Ishikawa (cell line): Measurements from ENCODE around the gene RILP.

Source experiments
- CEBPB ChIP-seq: IDR thresholded peaks from 2 replicates; pipeline ENCODE4 v1.6.1; 2012
- CREB1 ChIP-seq: IDR thresholded peaks from 2 replicates; pipeline ENCODE4 v1.6.1; 2012; ENCODE audit warnings: low read depth
- EGR1 ChIP-seq: IDR thresholded peaks from 2 replicates; pipeline ENCODE4 v1.6.1; 2012
- EP300 ChIP-seq: IDR thresholded peaks from 2 replicates; pipeline ENCODE4 v1.6.1; 2012; ENCODE audit warnings: borderline replicate concordance
- FOXM1 ChIP-seq: IDR thresholded peaks from 2 replicates; pipeline ENCODE4 v1.6.1; 2012; ENCODE audit warnings: low read depth, borderline replicate concordance
- MAX ChIP-seq: IDR thresholded peaks from 2 replicates; pipeline ENCODE4 v1.6.1; 2012
- NFIC ChIP-seq: IDR thresholded peaks from 2 replicates; pipeline ENCODE4 v1.6.1; 2012
- RAD21 ChIP-seq: IDR thresholded peaks from 2 replicates; pipeline ENCODE4 v1.6.1; 2012; ENCODE audit warnings: low read depth
- TAF1 ChIP-seq: IDR thresholded peaks from 2 replicates; pipeline ENCODE4 v1.6.1; 2012; ENCODE audit warnings: low read depth, mild to moderate bottlenecking
- TCF12 ChIP-seq: IDR thresholded peaks from 2 replicates; pipeline ENCODE4 v1.6.1; 2012; ENCODE audit warnings: low read depth
- TEAD4 ChIP-seq: IDR thresholded peaks from 2 replicates; pipeline ENCODE4 v1.6.1; 2012
- USF1 ChIP-seq: IDR thresholded peaks from 2 replicates; pipeline ENCODE4 v1.6.1; 2012
- YY1 ChIP-seq: IDR thresholded peaks from 2 replicates; pipeline ENCODE4 v1.6.1; 2012; ENCODE audit warnings: low read depth
- ZBTB7A ChIP-seq: IDR thresholded peaks from 2 replicates; pipeline ENCODE4 v1.6.1; 2012; ENCODE audit warnings: low read depth
- TF ChIP-seq, protein P1 (sequence below): IDR thresholded peaks from 2 replicates; pipeline ENCODE4 v1.6.1; 2012; ENCODE audit warnings: low read depth, mild to moderate bottlenecking

RILP gene

GRCh38 chr17:1623057-1623630 is 26.5 kb downstream of the RILP start:
- TF ChIP-seq CREB1 (no peak), YY1 (no peak), TEAD4 (no peak), RAD21 (no peak), USF1 (no peak), CEBPB (no peak), TAF1 (no peak)
- TF ChIP-seq, protein P1, sequence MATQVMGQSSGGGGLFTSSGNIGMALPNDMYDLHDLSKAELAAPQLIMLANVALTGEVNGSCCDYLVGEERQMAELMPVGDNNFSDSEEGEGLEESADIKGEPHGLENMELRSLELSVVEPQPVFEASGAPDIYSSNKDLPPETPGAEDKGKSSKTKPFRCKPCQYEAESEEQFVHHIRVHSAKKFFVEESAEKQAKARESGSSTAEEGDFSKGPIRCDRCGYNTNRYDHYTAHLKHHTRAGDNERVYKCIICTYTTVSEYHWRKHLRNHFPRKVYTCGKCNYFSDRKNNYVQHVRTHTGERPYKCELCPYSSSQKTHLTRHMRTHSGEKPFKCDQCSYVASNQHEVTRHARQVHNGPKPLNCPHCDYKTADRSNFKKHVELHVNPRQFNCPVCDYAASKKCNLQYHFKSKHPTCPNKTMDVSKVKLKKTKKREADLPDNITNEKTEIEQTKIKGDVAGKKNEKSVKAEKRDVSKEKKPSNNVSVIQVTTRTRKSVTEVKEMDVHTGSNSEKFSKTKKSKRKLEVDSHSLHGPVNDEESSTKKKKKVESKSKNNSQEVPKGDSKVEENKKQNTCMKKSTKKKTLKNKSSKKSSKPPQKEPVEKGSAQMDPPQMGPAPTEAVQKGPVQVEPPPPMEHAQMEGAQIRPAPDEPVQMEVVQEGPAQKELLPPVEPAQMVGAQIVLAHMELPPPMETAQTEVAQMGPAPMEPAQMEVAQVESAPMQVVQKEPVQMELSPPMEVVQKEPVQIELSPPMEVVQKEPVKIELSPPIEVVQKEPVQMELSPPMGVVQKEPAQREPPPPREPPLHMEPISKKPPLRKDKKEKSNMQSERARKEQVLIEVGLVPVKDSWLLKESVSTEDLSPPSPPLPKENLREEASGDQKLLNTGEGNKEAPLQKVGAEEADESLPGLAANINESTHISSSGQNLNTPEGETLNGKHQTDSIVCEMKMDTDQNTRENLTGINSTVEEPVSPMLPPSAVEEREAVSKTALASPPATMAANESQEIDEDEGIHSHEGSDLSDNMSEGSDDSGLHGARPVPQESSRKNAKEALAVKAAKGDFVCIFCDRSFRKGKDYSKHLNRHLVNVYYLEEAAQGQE, result no peak

DNA sequence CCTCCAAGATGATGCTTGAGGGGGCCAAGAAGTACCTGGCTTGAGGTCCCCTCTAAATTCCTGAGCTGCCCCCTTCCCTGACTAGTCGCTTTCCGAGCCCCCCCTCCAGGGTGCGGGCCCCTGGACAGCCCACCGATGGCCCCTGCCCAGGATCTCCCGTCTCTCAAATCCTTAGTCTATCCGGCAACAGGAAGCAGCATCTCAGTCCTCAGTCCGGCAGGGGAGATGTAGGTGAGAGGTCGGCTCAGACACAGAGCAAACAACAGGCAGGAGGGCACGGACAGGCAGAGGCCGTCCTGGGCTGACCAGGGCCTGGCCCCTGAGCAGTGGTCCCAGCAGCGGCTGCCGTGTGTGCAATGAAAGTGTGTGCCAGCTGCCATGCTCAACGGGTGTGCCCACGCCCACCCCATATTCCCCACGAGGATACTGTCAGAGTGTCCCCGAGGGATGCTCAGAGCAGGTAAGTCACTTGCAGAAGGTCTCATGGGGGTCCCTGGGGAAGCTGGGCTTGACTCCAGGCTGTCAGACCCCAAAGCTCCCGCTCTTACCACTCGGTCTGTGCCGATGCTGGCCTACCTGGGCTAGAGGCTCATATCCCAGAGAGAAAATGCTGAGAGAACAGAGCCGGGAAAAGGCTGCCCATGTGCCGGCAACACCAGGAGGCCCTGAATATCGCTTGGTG is 28.3 kb downstream of the RILP start:
- no peak for TF ChIP-seq CEBPB
- no peak for TF ChIP-seq TAF1
- TF ChIP-seq FOXM1, result no peak
- no peak for TF ChIP-seq TEAD4

DNA sequence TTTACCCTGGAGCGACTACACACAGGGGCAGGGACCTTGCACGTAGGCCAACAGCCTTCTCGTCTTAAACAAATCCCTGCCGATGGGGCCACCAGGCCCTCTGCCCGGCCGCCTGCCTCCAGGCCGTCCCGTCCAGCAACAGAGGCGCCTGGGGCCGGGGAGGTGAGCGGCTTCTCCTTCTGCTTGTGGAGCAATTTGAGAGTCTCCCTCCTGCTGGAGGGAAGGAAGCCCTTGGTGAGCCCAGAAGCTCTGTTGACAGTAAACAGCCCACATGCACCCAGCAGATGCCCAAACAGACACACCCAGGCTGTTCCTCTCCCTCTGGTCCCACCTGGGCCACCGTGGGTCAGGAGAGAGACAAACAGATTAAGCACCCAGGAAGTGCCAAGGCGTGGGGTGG is 29.2 kb downstream of the RILP start:
- no peak for TF ChIP-seq ZBTB7A
- TF ChIP-seq CREB1, result no peak
- no peak for TF ChIP-seq TAF1
- TF ChIP-seq NFIC, result no peak
- TF ChIP-seq MAX, result no peak
- no peak for TF ChIP-seq EP300
- TF ChIP-seq TEAD4, result no peak
- TF ChIP-seq EGR1, result no peak
- TF ChIP-seq USF1, result no peak
- no peak for TF ChIP-seq FOXM1
- TF ChIP-seq RAD21, result no peak
- no peak for TF ChIP-seq CEBPB
- TF ChIP-seq TCF12, result no peak
- TF ChIP-seq, protein P1, result no peak
- no peak for TF ChIP-seq YY1

DNA sequence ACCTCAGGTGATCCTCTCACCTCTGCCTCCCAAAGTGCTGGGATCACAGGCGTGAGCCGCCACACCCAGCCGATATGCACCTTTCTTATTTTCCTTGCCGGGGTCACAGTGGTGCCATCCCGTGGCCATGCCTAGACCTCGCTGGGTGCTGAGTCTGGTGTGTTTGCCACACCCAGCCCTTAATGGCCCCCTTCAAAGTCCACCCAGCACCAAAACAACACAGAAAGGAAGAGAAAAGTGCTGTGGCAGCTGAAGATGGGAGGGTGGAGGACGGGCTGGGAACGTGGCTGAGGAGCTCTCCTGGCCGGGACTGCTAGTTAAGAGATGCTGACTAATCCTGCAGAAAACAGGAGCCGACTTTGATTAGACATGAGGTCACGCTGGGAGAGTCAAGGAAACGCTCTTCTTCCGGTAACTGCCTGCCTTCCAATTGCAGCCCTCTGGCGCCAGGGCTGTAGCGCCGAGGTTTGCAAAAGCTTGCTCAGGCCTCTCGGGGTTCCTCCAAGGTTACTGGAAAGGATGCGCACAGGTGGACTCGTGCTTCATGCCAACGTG is 32.0 kb downstream of the RILP start:
- TF ChIP-seq NFIC, result no peak
- TF ChIP-seq TEAD4, result no peak
- TF ChIP-seq MAX, result no peak
- TF ChIP-seq ZBTB7A, result no peak
- TF ChIP-seq CREB1, result no peak
- no peak for TF ChIP-seq TAF1
- no peak for TF ChIP-seq YY1
- no peak for TF ChIP-seq TCF12
- TF ChIP-seq, protein P1, result no peak
- TF ChIP-seq EP300, result no peak

DNA sequence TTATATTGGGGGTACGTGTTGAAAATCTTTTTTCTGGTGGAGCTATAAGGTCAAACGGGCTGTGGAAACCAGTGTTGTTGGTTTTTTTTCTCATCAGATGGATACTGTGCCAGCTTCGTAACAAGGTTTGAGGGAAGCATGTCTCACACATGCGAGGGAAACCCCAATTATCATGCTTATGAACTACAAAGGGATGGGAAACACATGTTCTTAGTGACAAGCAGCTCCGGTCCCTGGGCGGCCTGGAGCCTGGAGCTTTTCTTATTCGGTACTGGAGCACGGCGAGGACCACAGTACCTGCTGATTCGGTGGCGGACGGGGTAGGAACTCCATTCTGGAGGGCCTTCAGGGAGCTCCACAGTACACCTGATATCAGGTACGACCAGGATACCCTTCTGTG is 33.6 kb downstream of the RILP start:
- no peak for TF ChIP-seq CEBPB
- no peak for TF ChIP-seq FOXM1
- TF ChIP-seq NFIC, result no peak
- TF ChIP-seq YY1, result no peak
- no peak for TF ChIP-seq EP300
